Progenitor cell of endocrine pancreas (in vitro differentiated cells): ENCODE results near the gene LLGL2. TPM values are rescaled to one million over a fixed set of nuclear protein-coding genes. Genes with fewer than 3 reads are reported as not detected.
A peak's percentile ranks its signal among the peaks of the same experiment; 100 is the strongest.

Source experiments
- DNase-seq: peaks from one replicate; pipeline ENCODE4 v3.0.0; 2021; ENCODE audit warnings: low spot score; ENCODE audit not compliant: unreplicated experiment
- H3K27ac Mint-ChIP-seq: 2 replicates; pipeline ENCODE4 v1.8.0; 2021; ENCODE audit warnings: mild to moderate bottlenecking, moderate library complexity, mixed read lengths
- H3K27me3 Mint-ChIP-seq: 2 replicates; pipeline ENCODE4 v1.8.0; 2021; ENCODE audit warnings: mixed read lengths
- H3K36me3 Mint-ChIP-seq: 2 replicates; pipeline ENCODE4 v1.8.0; 2022; ENCODE audit warnings: mixed read lengths; ENCODE audit not compliant: insufficient read depth
- H3K4me1 Mint-ChIP-seq: 2 replicates; pipeline ENCODE4 v1.8.0; 2021; ENCODE audit warnings: low read depth, mixed read lengths
- H3K4me3 Mint-ChIP-seq: 2 replicates; pipeline ENCODE4 v1.8.0; 2021; ENCODE audit warnings: low read depth, mild to moderate bottlenecking, moderate library complexity, mixed read lengths
- H3K9me3 Mint-ChIP-seq: 2 replicates; pipeline ENCODE4 v1.8.0; 2021; ENCODE audit warnings: low read depth, mixed read lengths
- total RNA-seq: library from RNA; stranded (reverse); gene quantifications from 2 replicates; pipeline ENCODE4 v1.2.1, GENCODE V29; 2021
- TF ChIP-seq, protein P1 (sequence below): fragments of 200-600 bp; sonication (generic); IDR thresholded peaks from one replicate; pipeline ENCODE4 v1.5.0; 2021; ENCODE audit warnings: antibody characterized with exemption, mild to moderate bottlenecking; ENCODE audit not compliant: unreplicated experiment

The LLGL2 gene
- total RNA-seq, 1 donor from 2014 or later: 235 TPM

DNA sequence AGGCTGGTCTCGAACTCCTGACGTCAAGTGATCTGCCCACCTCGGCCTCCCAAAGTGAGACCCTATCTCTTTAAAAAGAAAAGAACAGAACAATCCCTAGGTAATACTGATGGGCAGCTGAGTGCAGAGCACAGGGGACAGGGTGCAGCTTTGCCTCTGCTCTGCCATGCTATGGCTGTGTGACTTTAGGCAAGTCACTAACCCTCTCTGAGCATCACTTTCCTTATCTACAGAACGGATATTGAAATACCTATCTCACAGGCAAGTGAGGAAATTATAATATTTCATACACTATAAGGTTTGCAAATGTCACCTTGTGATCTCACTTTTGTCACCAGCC is 14.3 kb upstream of the LLGL2 start:
- Mint-ChIP-seq H3K27me3 (no peaks in the 10 kb centered on the region), H3K36me3 (peaks cover 2% of the 10 kb centered on the region), H3K4me1 (peaks cover 13% of the 10 kb centered on the region), H3K9me3 (no peaks in the 10 kb centered on the region), H3K27ac (no peak overlapping the region), H3K4me3 (no peak overlapping the region)
- no peak for DNase-seq
- TF ChIP-seq, protein P1, sequence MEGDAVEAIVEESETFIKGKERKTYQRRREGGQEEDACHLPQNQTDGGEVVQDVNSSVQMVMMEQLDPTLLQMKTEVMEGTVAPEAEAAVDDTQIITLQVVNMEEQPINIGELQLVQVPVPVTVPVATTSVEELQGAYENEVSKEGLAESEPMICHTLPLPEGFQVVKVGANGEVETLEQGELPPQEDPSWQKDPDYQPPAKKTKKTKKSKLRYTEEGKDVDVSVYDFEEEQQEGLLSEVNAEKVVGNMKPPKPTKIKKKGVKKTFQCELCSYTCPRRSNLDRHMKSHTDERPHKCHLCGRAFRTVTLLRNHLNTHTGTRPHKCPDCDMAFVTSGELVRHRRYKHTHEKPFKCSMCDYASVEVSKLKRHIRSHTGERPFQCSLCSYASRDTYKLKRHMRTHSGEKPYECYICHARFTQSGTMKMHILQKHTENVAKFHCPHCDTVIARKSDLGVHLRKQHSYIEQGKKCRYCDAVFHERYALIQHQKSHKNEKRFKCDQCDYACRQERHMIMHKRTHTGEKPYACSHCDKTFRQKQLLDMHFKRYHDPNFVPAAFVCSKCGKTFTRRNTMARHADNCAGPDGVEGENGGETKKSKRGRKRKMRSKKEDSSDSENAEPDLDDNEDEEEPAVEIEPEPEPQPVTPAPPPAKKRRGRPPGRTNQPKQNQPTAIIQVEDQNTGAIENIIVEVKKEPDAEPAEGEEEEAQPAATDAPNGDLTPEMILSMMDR: no peak

DNA sequence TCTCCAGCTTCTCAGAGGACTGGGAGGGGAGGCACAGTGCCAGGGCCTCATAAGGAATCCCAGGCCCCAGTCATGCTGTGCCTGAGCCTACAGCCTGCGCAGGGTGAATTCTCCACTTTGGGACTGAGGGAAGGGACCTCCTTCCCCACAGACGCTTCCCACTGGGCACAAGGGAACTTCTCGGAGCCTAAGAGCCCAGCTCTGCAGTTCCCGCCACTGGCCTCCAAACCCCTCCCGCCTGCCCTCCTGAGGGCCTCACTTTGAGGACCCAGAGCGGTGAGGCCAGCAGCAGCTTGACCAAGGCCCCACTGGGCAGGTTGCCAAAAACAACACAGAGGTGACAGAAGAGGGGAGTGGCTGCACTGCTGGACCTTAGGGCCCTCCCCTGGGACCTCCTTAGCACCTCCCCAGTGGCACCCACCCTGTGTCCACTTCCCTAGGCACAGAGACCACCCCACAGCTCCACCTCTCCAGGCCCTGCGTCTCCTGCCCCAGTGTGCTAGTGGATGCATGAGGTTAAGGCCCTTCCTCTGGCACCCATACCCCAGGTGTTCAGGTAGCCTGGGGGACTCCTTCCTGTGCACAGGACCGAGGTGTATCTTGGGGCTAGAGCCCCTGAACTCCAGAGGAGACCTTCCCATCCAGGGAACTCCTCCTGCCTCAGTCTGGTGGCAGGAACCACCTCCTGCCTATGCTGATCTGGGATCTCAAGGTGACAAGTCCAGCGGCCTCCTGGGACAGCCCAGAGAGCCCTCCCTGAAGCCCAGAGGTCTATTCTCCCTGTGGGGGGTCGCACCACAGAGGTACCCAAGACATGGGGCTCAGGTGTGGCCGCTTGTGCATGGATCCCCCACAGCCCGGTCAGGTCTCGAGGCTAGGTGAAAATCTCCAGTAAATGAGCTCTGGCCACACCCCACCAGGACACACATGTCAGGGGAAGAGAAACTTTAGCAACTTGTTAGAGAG is 13.6 kb upstream of the LLGL2 start:
- H3K4me3 Mint-ChIP-seq: no peak overlapping the region
- H3K4me1 Mint-ChIP-seq: peaks cover 13% of the 10 kb centered on the region
- peaks cover 2% of the 10 kb centered on the region for H3K36me3 Mint-ChIP-seq
- H3K9me3 Mint-ChIP-seq: no peaks in the 10 kb centered on the region
- DNase-seq: no peak
- TF ChIP-seq, protein P1: no peak
- H3K27me3 Mint-ChIP-seq: no peaks in the 10 kb centered on the region
- H3K27ac Mint-ChIP-seq: no peak overlapping the region

DNA sequence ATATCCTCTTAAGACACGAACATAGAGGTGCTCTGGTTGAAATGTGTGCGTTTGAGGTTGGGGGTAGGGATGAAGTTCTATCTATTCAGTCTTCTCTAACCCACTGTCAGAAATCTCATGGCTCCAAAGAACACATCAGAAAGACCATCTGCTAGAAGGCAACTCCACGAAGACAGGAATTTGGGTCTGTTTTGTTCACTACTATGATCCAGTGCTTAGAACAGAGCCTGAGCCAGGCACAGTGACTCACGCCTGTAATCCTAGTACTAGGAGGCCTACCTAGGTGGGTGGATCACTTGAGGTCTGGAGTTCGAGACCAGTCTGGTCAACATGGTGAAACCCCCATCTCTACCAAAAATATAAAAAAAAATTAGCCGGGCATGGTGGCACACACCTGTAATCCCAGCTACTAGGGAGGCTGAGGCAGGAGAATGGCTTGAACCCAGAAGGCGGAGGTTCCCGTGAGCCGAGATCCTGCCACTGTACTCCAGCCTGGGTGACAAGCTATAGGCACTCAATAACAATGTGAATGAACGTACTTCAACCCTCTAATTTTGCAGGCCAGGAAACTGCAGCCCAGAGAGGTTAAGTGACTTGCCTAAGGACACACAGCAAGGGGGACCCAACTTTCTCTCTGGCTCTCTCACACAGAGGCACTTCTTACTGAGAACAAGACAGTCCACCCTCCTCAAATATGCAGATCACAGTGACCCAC is 12.4 kb upstream of the LLGL2 start:
- H3K4me1 Mint-ChIP-seq: peaks cover 24% of the 10 kb centered on the region
- DNase-seq: no peak
- no peak overlapping the region for H3K27ac Mint-ChIP-seq
- peak overlapping the region; percentile 83 for H3K4me3 Mint-ChIP-seq
- TF ChIP-seq, protein P1: no peak
- no peaks in the 10 kb centered on the region for H3K9me3 Mint-ChIP-seq
- H3K27me3 Mint-ChIP-seq: no peaks in the 10 kb centered on the region
- peaks cover 7% of the 10 kb centered on the region for H3K36me3 Mint-ChIP-seq

DNA sequence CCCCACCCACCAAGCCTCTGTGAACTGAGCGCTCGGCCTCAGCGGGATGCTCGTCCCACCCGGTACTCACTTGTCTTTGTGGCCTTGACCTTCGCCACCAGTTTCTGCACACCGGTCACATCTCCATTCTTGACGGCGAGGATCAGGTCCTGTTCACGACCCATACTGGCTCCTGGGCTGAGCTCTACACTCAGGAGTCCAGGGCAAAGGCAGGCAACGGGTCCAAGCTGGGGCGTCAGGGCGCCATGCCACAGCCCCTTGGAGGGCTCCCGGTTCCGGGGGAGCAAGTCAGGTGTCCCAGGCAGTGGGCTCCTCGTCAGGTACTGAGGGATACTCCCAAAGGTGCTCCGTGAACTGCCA is 11.9 kb upstream of the LLGL2 start:
- Mint-ChIP-seq H3K27ac (no peak overlapping the region), H3K9me3 (no peaks in the 10 kb centered on the region), H3K4me3 (peak overlapping the region; percentile 83), H3K27me3 (no peaks in the 10 kb centered on the region), H3K4me1 (peaks cover 26% of the 10 kb centered on the region), H3K36me3 (peaks cover 8% of the 10 kb centered on the region)
- TF ChIP-seq, protein P1: no peak
- no peak for DNase-seq

DNA sequence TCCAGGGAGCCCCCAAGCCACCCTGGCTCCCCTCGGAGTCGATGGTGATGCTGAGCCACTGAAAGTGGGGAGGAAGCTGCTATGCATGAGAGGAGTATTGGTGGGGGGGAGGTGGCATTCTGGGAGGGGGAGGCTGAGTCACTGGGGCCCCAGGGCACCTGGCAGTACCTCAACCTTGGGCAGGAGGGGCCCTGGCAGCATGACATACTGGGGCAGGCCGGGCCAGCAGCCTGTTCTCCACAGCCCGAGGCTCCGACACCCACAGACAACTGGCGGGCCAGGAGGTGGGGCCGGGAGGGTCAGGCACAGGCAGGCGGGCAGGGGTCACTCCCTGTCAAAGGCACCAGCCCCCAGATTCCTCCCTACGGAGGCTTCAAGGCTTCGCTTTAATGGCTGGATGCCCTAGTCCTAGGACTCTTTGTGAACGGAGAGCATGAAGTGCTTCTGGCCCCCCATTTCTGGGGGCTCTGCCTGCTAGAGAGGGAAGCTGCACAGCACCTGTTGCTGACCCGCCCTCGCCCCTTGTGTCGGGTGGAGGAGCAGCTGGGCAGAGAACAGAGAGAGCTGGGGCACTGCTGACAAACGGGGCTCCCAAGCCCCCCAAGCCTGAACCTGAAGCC is 11.1 kb upstream of the LLGL2 start:
- Mint-ChIP-seq H3K4me1 (peaks cover 26% of the 10 kb centered on the region), H3K27me3 (no peaks in the 10 kb centered on the region), H3K4me3 (peak overlapping the region; percentile 83), H3K27ac (peak overlapping the region; percentile 71), H3K36me3 (peaks cover 8% of the 10 kb centered on the region), H3K9me3 (no peaks in the 10 kb centered on the region)
- no peak for DNase-seq
- TF ChIP-seq, protein P1: no peak
